ENCODE data around the gene PTCSC3. TPM values are rescaled to one million over a fixed set of nuclear protein-coding genes. Genes with fewer than 3 reads are reported as not detected.

The PTCSC3 gene
- polyA plus RNA-seq (2013, experiment 1 of 2): not detected
- polyA plus RNA-seq (2013, experiment 2 of 2): not detected

GRCh38 chr14:36176524-36176923 lies at the start of gene PTCSC3:
Gene PTCSC3, minus strand, starts transcription at chr14:36176722.
- Histone ChIP-seq H2BK5ac (ENCODE audit: low read length) (no peak within 1 kb of the TSS), H2BK120ac (ENCODE audit: low read depth, low read length) (no peak within 1 kb of the TSS), H2AK5ac (ENCODE audit: low read depth, low read length) (no peak within 1 kb of the TSS), H3K4me2 (ENCODE audit: insufficient read depth, low read length, poor library complexity, severe bottlenecking) (no peak within 1 kb of the TSS), H3K4me3 (ENCODE audit: low read length in 2 of 2) (no peak within 1 kb of the TSS), H3K79me1 (ENCODE audit: low read depth, low read length) (no peaks in the 10 kb centered on the region), H2AFZ (ENCODE audit: low read length) (no peak within 1 kb of the TSS), H4K8ac (ENCODE audit: low read depth, low read length) (no peak within 1 kb of the TSS), H3K9me3 (replicated peaks in 1 of 2; ENCODE audit: control insufficient read depth in 2 of 2, insufficient read depth in 1 of 2, low read depth in 1 of 2, low read length in 2 of 2) (no peaks in the 10 kb centered on the region), H4K91ac (ENCODE audit: low read depth, low read length, poor library complexity) (no peak within 1 kb of the TSS), H3K4me1 (ENCODE audit: control insufficient read depth in 2 of 2, insufficient read depth in 1 of 2, low read depth in 1 of 2, low read length in 2 of 2) (peaks cover 0 to 2% of the 10 kb centered on the region in 2 donors), H3K4ac (ENCODE audit: low read length) (no peak within 1 kb of the TSS), H2BK12ac (ENCODE audit: low read length) (no peak within 1 kb of the TSS), H3K23ac (ENCODE audit: low read depth, low read length, poor library complexity) (no peak within 1 kb of the TSS), H3K14ac (ENCODE audit: low read length) (no peak within 1 kb of the TSS), H3K27ac (replicated peaks; ENCODE audit: low read length) (no peak within 1 kb of the TSS), H2BK15ac (ENCODE audit: low read length) (no peak within 1 kb of the TSS), H3K18ac (ENCODE audit: low read length) (no peak within 1 kb of the TSS), H3K9ac (ENCODE audit: low read depth, low read length, poor library complexity) (no peak within 1 kb of the TSS), H3K36me3 (replicated peaks in 1 of 2; ENCODE audit: control insufficient read depth in 2 of 2, insufficient read depth in 2 of 2, low read length in 2 of 2) (no peaks in the 10 kb centered on the region), H3K27me3 (ENCODE audit: control insufficient read depth in 3 of 3, insufficient read depth in 3 of 3, low read depth in 1 of 3, low read length in 3 of 3) (peaks cover 0 to 26% (median 0%) of the 10 kb centered on the region in 3 experiments)
- no peak for DNase-seq (ENCODE audit: low spot score)
- no CpG with 5 or more reads among the region's 4 CpGs for WGBS, 2 donors (ENCODE audit: extremely low coverage in 2 of 2, insufficient read length in 2 of 2, insufficient replicate concordance in 1 of 2)

GRCh38 chr14:36226164-36226563 lies 49.6 kb upstream of the PTCSC3 start:
- no peaks in the 10 kb centered on the region for H3K79me1 ChIP-seq (ENCODE audit: low read depth, low read length)
- no peak overlapping the region for H3K23ac ChIP-seq (ENCODE audit: low read depth, low read length, poor library complexity)
- no peak overlapping the region for H3K14ac ChIP-seq (ENCODE audit: low read length)
- H3K4me1 ChIP-seq (ENCODE audit: control insufficient read depth in 2 of 2, insufficient read depth in 1 of 2, low read depth in 1 of 2, low read length in 2 of 2): peaks cover 2 to 11% of the 10 kb centered on the region in 2 donors
- H3K9me3 ChIP-seq (replicated peaks in 1 of 2; ENCODE audit: control insufficient read depth in 2 of 2, insufficient read depth in 1 of 2, low read depth in 1 of 2, low read length in 2 of 2): no peaks in the 10 kb centered on the region
- H3K18ac ChIP-seq (ENCODE audit: low read length): no peak overlapping the region
- no peak overlapping the region for H3K4me2 ChIP-seq (ENCODE audit: insufficient read depth, low read length, poor library complexity, severe bottlenecking)
- H4K91ac ChIP-seq (ENCODE audit: low read depth, low read length, poor library complexity): no peak overlapping the region
- no peak overlapping the region for H3K9ac ChIP-seq (ENCODE audit: low read depth, low read length, poor library complexity)
- no peak overlapping the region for H2BK120ac ChIP-seq (ENCODE audit: low read depth, low read length)
- H4K8ac ChIP-seq (ENCODE audit: low read depth, low read length): no peak overlapping the region
- no peak overlapping the region for H3K27ac ChIP-seq (replicated peaks; ENCODE audit: low read length)
- H3K27me3 ChIP-seq (ENCODE audit: control insufficient read depth in 3 of 3, insufficient read depth in 3 of 3, low read depth in 1 of 3, low read length in 3 of 3): peaks cover 0 to 73% (median 0%) of the 10 kb centered on the region in 3 experiments
- H3K4ac ChIP-seq (ENCODE audit: low read length): no peak overlapping the region
- H2BK12ac ChIP-seq (ENCODE audit: low read length): no peak overlapping the region
- no peak overlapping the region for H2BK5ac ChIP-seq (ENCODE audit: low read length)
- H2AK5ac ChIP-seq (ENCODE audit: low read depth, low read length): no peak overlapping the region
- H2BK15ac ChIP-seq (ENCODE audit: low read length): no peak overlapping the region
- no peak for DNase-seq (ENCODE audit: low spot score)
- no peak overlapping the region for H2AFZ ChIP-seq (ENCODE audit: low read length)
- no peaks in the 10 kb centered on the region for H3K36me3 ChIP-seq (replicated peaks in 1 of 2; ENCODE audit: control insufficient read depth in 2 of 2, insufficient read depth in 2 of 2, low read length in 2 of 2)
- WGBS, 2 donors (ENCODE audit: extremely low coverage in 2 of 2, insufficient read length in 2 of 2, insufficient replicate concordance in 1 of 2): no CpG with 5 or more reads among the region's 1 CpG
- no peak overlapping the region for H3K4me3 ChIP-seq (ENCODE audit: low read length in 2 of 2)

GRCh38 chr14:36224176-36224575 lies 47.7 kb upstream of the PTCSC3 start:
- no peak overlapping the region for H3K9ac ChIP-seq (ENCODE audit: low read depth, low read length, poor library complexity)
- H4K8ac ChIP-seq (ENCODE audit: low read depth, low read length): no peak overlapping the region
- H3K79me1 ChIP-seq (ENCODE audit: low read depth, low read length): no peaks in the 10 kb centered on the region
- H2BK12ac ChIP-seq (ENCODE audit: low read length): no peak overlapping the region
- WGBS, 2 donors (ENCODE audit: extremely low coverage in 2 of 2, insufficient read length in 2 of 2, insufficient replicate concordance in 1 of 2): no CpG with 5 or more reads among the region's 9 CpGs
- peaks cover 0 to 68% (median 0%) of the 10 kb centered on the region in 3 experiments for H3K27me3 ChIP-seq (ENCODE audit: control insufficient read depth in 3 of 3, insufficient read depth in 3 of 3, low read depth in 1 of 3, low read length in 3 of 3)
- H2AFZ ChIP-seq (ENCODE audit: low read length): no peak overlapping the region
- H3K36me3 ChIP-seq (replicated peaks in 1 of 2; ENCODE audit: control insufficient read depth in 2 of 2, insufficient read depth in 2 of 2, low read length in 2 of 2): no peaks in the 10 kb centered on the region
- no peaks in the 10 kb centered on the region for H3K9me3 ChIP-seq (replicated peaks in 1 of 2; ENCODE audit: control insufficient read depth in 2 of 2, insufficient read depth in 1 of 2, low read depth in 1 of 2, low read length in 2 of 2)
- no peak overlapping the region for H2BK120ac ChIP-seq (ENCODE audit: low read depth, low read length)
- no peak overlapping the region for H3K14ac ChIP-seq (ENCODE audit: low read length)
- H2AK5ac ChIP-seq (ENCODE audit: low read depth, low read length): no peak overlapping the region
- H3K27ac ChIP-seq (replicated peaks; ENCODE audit: low read length): no peak overlapping the region
- H3K4ac ChIP-seq (ENCODE audit: low read length): no peak overlapping the region
- no peak overlapping the region for H3K4me2 ChIP-seq (ENCODE audit: insufficient read depth, low read length, poor library complexity, severe bottlenecking)
- no peak for DNase-seq (ENCODE audit: low spot score)
- H4K91ac ChIP-seq (ENCODE audit: low read depth, low read length, poor library complexity): no peak overlapping the region
- no peak overlapping the region for H3K23ac ChIP-seq (ENCODE audit: low read depth, low read length, poor library complexity)
- peaks cover 6 to 11% of the 10 kb centered on the region in 2 donors for H3K4me1 ChIP-seq (ENCODE audit: control insufficient read depth in 2 of 2, insufficient read depth in 1 of 2, low read depth in 1 of 2, low read length in 2 of 2)
- no peak overlapping the region for H3K18ac ChIP-seq (ENCODE audit: low read length)
- no peak overlapping the region for H2BK5ac ChIP-seq (ENCODE audit: low read length)
- no peak overlapping the region for H3K4me3 ChIP-seq (ENCODE audit: low read length in 2 of 2)
- H2BK15ac ChIP-seq (ENCODE audit: low read length): no peak overlapping the region

GRCh38 chr14:36223558-36223957 lies 47.0 kb upstream of the PTCSC3 start:
- no peaks in the 10 kb centered on the region for H3K9me3 ChIP-seq (replicated peaks in 1 of 2; ENCODE audit: control insufficient read depth in 2 of 2, insufficient read depth in 1 of 2, low read depth in 1 of 2, low read length in 2 of 2)
- peaks cover 6 to 11% of the 10 kb centered on the region in 2 donors for H3K4me1 ChIP-seq (ENCODE audit: control insufficient read depth in 2 of 2, insufficient read depth in 1 of 2, low read depth in 1 of 2, low read length in 2 of 2)
- WGBS, 2 donors (ENCODE audit: extremely low coverage in 2 of 2, insufficient read length in 2 of 2, insufficient replicate concordance in 1 of 2): no CpG with 5 or more reads among the region's 3 CpGs

More at GRCh38 chr14:36223558-36223957, 47.0 kb upstream of the PTCSC3 start:
- Histone ChIP-seq H3K23ac (ENCODE audit: low read depth, low read length, poor library complexity) (no peak overlapping the region), H4K91ac (ENCODE audit: low read depth, low read length, poor library complexity) (no peak overlapping the region), H4K8ac (ENCODE audit: low read depth, low read length) (no peak overlapping the region), H2AFZ (ENCODE audit: low read length) (no peak overlapping the region), H2BK120ac (ENCODE audit: low read depth, low read length) (no peak overlapping the region), H3K27ac (replicated peaks; ENCODE audit: low read length) (no peak overlapping the region), H2BK12ac (ENCODE audit: low read length) (no peak overlapping the region), H3K4me3 (ENCODE audit: low read length in 2 of 2) (no peak overlapping the region), H2BK5ac (ENCODE audit: low read length) (no peak overlapping the region), H2AK5ac (ENCODE audit: low read depth, low read length) (no peak overlapping the region), H3K4me2 (ENCODE audit: insufficient read depth, low read length, poor library complexity, severe bottlenecking) (no peak overlapping the region), H3K4ac (ENCODE audit: low read length) (no peak overlapping the region), H3K9ac (ENCODE audit: low read depth, low read length, poor library complexity) (no peak overlapping the region), H3K14ac (ENCODE audit: low read length) (no peak overlapping the region), H3K27me3 (ENCODE audit: control insufficient read depth in 3 of 3, insufficient read depth in 3 of 3, low read depth in 1 of 3, low read length in 3 of 3) (peaks cover 0 to 69% (median 0%) of the 10 kb centered on the region in 3 experiments), H2BK15ac (ENCODE audit: low read length) (no peak overlapping the region), H3K36me3 (replicated peaks in 1 of 2; ENCODE audit: control insufficient read depth in 2 of 2, insufficient read depth in 2 of 2, low read length in 2 of 2) (no peaks in the 10 kb centered on the region), H3K18ac (ENCODE audit: low read length) (no peak overlapping the region), H3K79me1 (ENCODE audit: low read depth, low read length) (no peaks in the 10 kb centered on the region)
- DNase-seq (ENCODE audit: low spot score): no peak
